RPMI7951 (cell line): ENCODE results near the gene KANSL3. TPM values are rescaled to one million over a fixed set of nuclear protein-coding genes. Genes with fewer than 3 reads are reported as not detected.

Experiments used
- DNase-seq: peaks from one replicate; pipeline ENCODE4 v3.0.0-alpha.2; 2012; ENCODE audit warnings: low read depth
- total RNA-seq: library from RNA; depleted of rRNA; stranded (reverse); fragments of >200 nt; shearing (Covaris generic); gene quantifications from 2 replicates; pipeline ENCODE4 v1.2.3, GENCODE V29; 2014

The KANSL3 gene
- total RNA-seq, 1 experiment from 2014 or later, result 25.4 TPM

GRCh38 chr2:96608469-96609455 is 29.4 kb downstream of the KANSL3 start:
- peak; percentile 96 for DNase-seq

GRCh38 chr2:96604104-96604503 is 34.0 kb downstream of the KANSL3 start:
- DNase-seq, result no peak

- DNase-seq, result no peak
Measured at GRCh38 chr2:96602330-96602823, 35.7 kb downstream of the KANSL3 start.

DNA sequence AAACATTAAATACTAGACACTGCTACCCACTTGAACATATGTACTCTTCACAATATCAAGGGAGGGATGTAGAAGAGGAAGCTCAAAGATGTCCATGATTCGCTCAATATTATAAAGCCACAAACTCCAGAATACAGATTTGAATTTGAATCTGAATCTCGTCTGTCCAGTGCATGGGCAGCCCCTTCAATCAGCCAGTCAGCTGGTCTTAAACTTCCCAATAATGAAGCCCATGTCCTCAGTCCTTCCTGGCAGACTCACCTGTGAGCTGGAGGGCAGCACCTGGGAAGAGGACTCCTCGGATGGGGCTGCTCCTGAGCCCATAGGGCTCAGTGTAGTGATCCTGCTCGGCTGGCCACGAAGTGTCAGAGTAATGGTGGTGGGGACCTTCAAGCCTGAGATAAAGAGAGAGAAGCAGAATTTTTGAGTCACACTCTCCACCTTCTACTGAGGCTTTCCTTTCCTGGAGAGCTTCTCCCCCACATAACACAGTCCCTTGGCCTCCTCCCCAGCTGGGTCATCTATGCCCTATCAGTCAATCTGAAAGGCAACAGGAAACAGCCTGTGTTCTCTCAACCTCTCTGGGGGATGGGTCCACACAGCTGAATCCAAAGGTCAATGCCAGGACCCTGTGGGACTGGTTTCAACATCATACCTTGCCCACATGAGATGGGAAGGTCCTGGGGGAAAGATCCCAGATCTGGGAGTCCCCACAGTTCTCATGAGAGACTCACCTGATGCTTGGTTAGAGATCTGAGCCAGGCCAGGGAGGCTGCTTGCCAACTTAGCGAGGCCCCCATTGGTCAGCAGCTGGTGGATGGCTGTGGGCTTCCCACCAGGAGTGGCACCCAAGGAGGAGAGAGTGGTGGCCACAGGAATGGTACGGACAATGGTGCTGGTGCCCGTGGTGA is 36.5 kb downstream of the KANSL3 start:
- no peak for DNase-seq

- no peak for DNase-seq
Measured at GRCh38 chr2:96599941-96600340, 38.2 kb downstream of the KANSL3 start.

DNA sequence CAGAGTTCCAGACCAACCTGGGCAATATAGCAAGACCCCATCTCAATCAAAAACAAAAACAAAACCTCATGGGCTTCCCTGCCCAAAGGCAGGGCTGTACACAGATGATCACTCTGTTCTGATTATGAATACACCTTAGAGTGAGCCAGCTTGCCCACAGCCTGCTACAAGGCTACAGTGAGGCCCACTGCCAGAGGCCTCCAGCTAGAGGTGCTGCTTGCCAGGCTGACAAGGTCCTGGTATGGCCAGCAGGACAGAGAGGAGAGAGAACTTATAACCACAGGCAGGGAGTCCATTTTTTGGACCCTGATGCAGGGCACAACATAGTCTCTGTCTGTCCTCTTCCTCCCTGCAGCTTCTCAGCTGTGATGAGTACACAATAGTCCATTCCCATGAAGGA is 41.5 kb downstream of the KANSL3 start:
- no peak for DNase-seq

- DNase-seq, result no peak
Measured at GRCh38 chr2:96594691-96595152, 43.4 kb downstream of the KANSL3 start.

GRCh38 chr2:96594282-96594681 is 43.8 kb downstream of the KANSL3 start:
- no peak for DNase-seq

DNA sequence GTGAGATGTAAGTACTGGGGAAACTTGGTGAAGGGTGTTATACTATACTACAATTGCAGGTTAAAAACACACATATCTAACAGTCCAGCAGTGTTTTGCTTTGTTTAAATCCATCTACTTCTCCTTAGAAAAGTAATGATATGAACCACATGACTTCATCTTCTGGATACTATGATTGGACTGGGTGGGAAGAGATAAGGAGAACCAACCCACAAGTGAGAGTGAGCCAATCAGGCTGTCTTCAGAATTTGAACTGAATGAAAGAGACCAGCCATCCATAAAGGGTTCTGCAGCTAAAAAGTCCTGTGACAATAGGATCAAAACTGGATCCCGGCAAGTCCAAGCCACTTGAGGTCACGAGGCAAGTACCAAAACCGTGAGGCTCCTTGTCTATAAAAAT is 46.6 kb downstream of the KANSL3 start:
- DNase-seq, result no peak

GRCh38 chr2:96591054-96591453 is 47.1 kb downstream of the KANSL3 start:
- no peak for DNase-seq

DNA sequence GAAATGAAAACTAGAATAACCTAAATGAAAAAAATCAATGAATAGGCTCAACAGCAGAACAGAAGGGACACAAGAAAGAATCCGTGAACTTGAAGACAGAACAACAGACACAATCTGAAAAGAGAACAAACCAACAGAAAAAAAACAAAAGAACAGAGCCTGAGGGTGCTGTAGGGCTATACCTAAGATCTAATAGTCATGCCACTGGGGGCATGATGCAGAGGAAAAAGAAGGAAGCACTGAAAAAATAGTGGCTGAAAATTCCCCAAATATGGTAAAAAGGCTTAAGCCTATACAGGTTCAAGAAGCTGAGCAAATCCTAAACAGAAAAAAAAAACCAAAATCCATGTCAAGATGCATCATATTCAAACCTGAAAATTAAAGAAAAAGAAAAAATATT is 50.3 kb downstream of the KANSL3 start:
- DNase-seq, result peak; percentile 8

GRCh38 chr2:96584017-96584416 is 54.1 kb downstream of the KANSL3 start:
- DNase-seq, result peak; percentile 82

DNA sequence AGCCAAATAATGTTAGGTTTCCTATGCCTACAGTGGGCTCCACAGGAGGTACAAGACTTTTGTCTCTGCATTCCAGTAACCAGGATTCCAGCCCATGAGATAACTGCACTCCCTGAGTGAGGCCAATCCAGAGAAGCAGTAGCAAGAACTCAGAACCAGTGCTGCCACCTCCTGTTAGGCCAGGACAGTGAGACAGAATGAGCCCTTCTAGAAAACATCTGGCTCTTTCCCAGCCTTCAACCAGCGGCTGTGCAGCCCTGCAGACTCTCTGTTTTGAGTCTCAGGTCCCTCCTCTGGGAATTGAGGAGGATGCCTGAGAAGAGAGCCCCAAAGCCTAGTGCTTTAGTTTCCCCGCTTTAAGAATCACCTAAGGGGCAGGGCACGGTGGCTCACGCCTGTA is 57.3 kb downstream of the KANSL3 start:
- DNase-seq, result peak; percentile 9

- DNase-seq, result no peak
Measured at GRCh38 chr2:96579422-96579821, 58.7 kb downstream of the KANSL3 start.

GRCh38 chr2:96578731-96579130 is 59.4 kb downstream of the KANSL3 start:
- no peak for DNase-seq

DNA sequence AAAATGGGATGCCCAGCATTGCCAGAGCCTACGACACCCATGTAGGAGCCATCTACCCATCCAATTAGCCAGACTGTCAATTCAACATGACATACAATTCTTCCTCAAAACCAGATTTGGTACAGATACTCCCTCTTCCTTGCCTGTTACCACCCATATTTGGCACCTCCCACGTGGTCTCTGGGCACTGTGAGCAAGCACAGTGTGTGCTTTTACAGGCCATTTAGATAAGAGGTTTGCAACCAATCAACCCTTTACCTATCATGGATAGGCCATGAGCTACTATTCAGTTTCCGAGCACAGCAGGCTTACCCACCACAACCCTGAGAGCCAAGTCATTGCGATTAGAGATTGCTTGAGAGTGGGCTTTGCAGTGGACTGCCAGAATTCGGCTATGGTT is 60.6 kb downstream of the KANSL3 start:
- no peak for DNase-seq

- DNase-seq, result no peak
Measured at GRCh38 chr2:96575785-96576456, 62.2 kb downstream of the KANSL3 start.

DNA sequence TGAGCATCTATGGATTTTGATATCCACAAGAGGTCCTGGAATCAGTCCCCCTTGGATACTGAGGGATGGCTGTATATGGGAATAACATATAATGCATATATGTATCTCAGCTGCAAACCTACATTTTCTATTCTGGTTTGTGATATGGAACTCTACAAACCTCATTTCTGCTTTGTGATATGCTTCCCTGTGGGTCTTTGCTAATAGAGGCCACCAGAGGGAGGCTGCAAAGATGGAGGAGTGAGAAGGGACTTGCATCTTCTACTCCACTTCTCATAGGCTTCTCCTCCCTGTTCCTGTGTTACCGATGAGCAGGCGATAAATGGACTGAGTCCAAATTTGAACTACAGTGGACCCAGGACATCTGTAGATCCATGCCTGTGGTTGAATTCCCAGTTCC is 63.7 kb downstream of the KANSL3 start:
- DNase-seq, result peak; percentile 9

DNA sequence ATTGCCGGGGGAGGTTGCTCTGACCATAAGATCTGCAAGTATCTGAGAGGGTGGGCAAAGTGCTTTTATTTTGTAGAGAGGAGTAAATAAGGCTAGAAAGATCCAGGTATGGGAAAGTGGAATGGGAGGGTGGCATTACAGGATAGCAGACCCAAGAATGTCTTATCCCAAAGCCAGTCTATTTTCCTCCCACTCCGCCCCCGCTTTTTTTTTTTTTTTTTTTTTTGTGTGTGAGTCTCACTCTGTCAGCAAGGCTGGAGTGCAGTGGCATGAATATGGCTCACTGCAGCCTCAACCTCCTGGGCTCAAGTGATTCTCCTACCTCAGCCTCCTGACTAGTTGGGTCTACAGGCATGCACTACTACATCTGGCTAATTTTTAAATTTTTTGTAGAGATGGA is 70.0 kb downstream of the KANSL3 start:
- no peak for DNase-seq

- DNase-seq, result no peak
Measured at GRCh38 chr2:96565111-96565510, 73.0 kb downstream of the KANSL3 start.

DNA sequence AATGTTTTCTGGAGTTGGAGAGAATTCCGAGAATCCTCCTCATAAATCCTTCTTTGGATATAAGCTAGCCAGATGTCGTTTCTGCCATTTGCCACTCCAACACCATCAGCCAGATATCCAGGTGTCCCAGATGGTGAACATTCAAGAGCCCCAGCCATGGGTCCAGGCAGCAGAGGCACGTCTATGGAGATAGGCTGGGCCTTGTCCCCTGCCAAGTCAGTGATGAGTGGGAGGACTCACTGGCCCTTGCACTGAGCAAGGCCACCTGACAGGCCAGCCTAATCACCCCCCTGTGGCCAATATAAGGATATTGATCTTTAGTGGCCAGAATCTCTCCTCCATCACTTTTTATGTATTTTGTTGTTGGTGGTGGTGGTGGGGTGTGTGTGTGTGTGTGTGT is 73.5 kb downstream of the KANSL3 start:
- DNase-seq, result no peak

DNA sequence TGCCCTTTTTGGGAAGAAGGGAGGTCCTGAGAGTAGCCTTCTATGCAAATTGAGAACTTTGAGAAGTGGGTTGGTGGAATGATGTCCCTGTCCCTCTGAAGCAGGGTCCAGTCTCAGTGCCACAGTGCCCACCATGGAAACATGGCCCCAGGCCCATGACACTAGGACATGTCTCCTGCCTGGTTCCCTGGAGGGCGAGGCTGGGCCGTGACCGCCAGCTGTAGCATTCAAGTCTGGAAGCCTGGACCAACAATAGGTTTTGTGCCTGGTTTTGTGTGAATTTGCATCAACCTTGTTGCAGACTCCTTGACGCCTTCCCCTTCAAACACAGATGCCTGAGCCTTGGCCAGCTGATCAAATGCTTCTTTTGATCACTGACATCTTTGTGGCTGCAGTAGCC is 74.1 kb downstream of the KANSL3 start:
- no peak for DNase-seq
